Neural crest cell (in vitro differentiated cells): Measurements from ENCODE around the gene TRAPPC10. TPM values are rescaled to one million over a fixed set of nuclear protein-coding genes. Genes with fewer than 3 reads are reported as not detected.
"Not testable (repeated sequence)": the region's sequence is repeated elsewhere in the genome, so short reads cannot be mapped to it uniquely, and the experiment has no call there.

ENCODE experiments used
- DNase-seq: peaks from one replicate; pipeline ENCODE4 v3.0.0; 2021; ENCODE audit warnings: low read depth, mixed read lengths, low spot score
- H3K27ac Mint-ChIP-seq: one replicate; pipeline ENCODE4 v1.8.0; 2021; ENCODE audit warnings: mild to moderate bottlenecking, mixed read lengths; ENCODE audit not compliant: unreplicated experiment
- H3K27me3 Mint-ChIP-seq: 2 replicates; pipeline ENCODE4 v1.8.0; 2021; ENCODE audit warnings: low read depth, mild to moderate bottlenecking, mixed read lengths
- H3K36me3 Mint-ChIP-seq: 2 replicates; pipeline ENCODE4 v1.8.0; 2021; ENCODE audit warnings: low read depth, mild to moderate bottlenecking, mixed read lengths
- H3K4me1 Mint-ChIP-seq: 2 replicates; pipeline ENCODE4 v1.8.0; 2021; ENCODE audit warnings: mixed read lengths
- H3K4me3 Mint-ChIP-seq: one replicate; pipeline ENCODE4 v1.8.0; 2021; ENCODE audit warnings: mild to moderate bottlenecking, mixed read lengths
- H3K9me3 Mint-ChIP-seq: 2 replicates; pipeline ENCODE4 v1.8.0; 2021; ENCODE audit warnings: mixed read lengths
- total RNA-seq: library from RNA; stranded (reverse); gene quantifications from 2 replicates; pipeline ENCODE4 v1.2.1, GENCODE V29; 2021

TRAPPC10 gene
- total RNA-seq, 1 donor from 2014 or later, result 35.1 TPM

DNA sequence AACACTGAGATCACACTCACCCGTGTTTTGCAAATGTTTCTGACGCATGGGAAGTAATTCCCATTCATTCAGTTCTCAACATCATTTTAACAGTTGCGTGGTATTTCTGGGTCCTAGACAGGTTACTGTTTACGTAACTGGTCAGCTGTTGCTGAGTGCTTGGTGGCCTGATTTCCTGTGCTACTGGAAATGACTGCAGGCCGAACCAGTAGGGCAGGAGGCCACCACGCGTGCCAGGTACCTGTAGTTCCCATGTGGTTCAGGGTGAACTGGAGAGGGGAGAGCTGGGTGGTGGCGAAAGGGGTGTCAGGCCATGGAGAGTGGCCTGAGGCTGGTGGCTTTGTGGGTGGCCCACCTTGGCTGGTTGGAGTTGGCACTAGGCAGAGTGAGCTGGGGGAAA is 122.6 kb downstream of the TRAPPC10 start:
- DNase-seq, H3K27ac Mint-ChIP-seq, H3K4me3 Mint-ChIP-seq, H3K36me3 Mint-ChIP-seq, H3K4me1 Mint-ChIP-seq, H3K9me3 Mint-ChIP-seq, H3K27me3 Mint-ChIP-seq: not testable (repeated sequence)

GRCh38 chr21:44138039-44138438 is 125.9 kb downstream of the TRAPPC10 start:
- not testable (repeated sequence) for H3K36me3 Mint-ChIP-seq, DNase-seq, H3K4me3 Mint-ChIP-seq, H3K27me3 Mint-ChIP-seq, H3K4me1 Mint-ChIP-seq, H3K27ac Mint-ChIP-seq, H3K9me3 Mint-ChIP-seq

GRCh38 chr21:44139787-44140551 is 127.9 kb downstream of the TRAPPC10 start:
- not testable (repeated sequence) for H3K4me1 Mint-ChIP-seq, H3K27me3 Mint-ChIP-seq, H3K4me3 Mint-ChIP-seq, H3K36me3 Mint-ChIP-seq, H3K9me3 Mint-ChIP-seq, H3K27ac Mint-ChIP-seq, DNase-seq

- DNase-seq, H3K27me3 Mint-ChIP-seq, H3K4me1 Mint-ChIP-seq, H3K27ac Mint-ChIP-seq, H3K36me3 Mint-ChIP-seq, H3K4me3 Mint-ChIP-seq, H3K9me3 Mint-ChIP-seq: not testable (repeated sequence)
Observed at GRCh38 chr21:44140552-44140932, 128.4 kb downstream of the TRAPPC10 start.

GRCh38 chr21:44142470-44142869 is 130.4 kb downstream of the TRAPPC10 start:
- H3K9me3 Mint-ChIP-seq, DNase-seq, H3K4me1 Mint-ChIP-seq, H3K36me3 Mint-ChIP-seq, H3K27ac Mint-ChIP-seq, H3K4me3 Mint-ChIP-seq, H3K27me3 Mint-ChIP-seq: not testable (repeated sequence)

GRCh38 chr21:44143380-44143779 is 131.3 kb downstream of the TRAPPC10 start:
- H3K27me3 Mint-ChIP-seq, H3K36me3 Mint-ChIP-seq: not testable (repeated sequence)

DNA sequence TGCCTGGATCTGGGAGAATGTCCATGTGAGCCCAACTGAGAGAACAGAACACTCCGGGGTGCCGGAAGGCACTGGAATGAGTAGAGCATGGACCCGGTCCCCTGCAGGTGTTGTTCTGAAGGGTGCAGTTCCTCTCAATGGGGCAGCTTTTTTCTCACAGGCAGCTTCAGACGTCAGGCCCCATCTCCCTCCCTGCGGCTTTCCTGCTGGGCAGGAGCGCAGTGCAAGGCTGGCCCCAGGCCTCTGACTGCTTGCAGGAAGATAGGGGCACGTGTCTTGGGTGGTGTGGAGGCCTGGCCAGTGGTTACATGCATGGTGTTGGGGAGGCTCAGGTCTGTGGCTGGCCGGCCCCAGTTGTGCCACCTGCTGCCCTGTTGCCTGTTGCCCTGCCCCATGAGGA is 131.9 kb downstream of the TRAPPC10 start:
- not testable (repeated sequence) for H3K4me3 Mint-ChIP-seq, DNase-seq, H3K27me3 Mint-ChIP-seq, H3K9me3 Mint-ChIP-seq, H3K27ac Mint-ChIP-seq, H3K4me1 Mint-ChIP-seq, H3K36me3 Mint-ChIP-seq

More at GRCh38 chr21:44143380-44143779, 131.3 kb downstream of the TRAPPC10 start:
- not testable (repeated sequence) for H3K27ac Mint-ChIP-seq, H3K4me3 Mint-ChIP-seq, H3K4me1 Mint-ChIP-seq, DNase-seq, H3K9me3 Mint-ChIP-seq

GRCh38 chr21:44144784-44145602 is 132.9 kb downstream of the TRAPPC10 start:
- DNase-seq, H3K4me1 Mint-ChIP-seq, H3K9me3 Mint-ChIP-seq, H3K4me3 Mint-ChIP-seq, H3K27ac Mint-ChIP-seq, H3K36me3 Mint-ChIP-seq, H3K27me3 Mint-ChIP-seq: not testable (repeated sequence)

GRCh38 chr21:44145616-44146015 is 133.5 kb downstream of the TRAPPC10 start:
- not testable (repeated sequence) for H3K9me3 Mint-ChIP-seq, H3K4me3 Mint-ChIP-seq, H3K36me3 Mint-ChIP-seq, H3K4me1 Mint-ChIP-seq, H3K27me3 Mint-ChIP-seq, DNase-seq, H3K27ac Mint-ChIP-seq

- H3K27ac Mint-ChIP-seq, DNase-seq, H3K27me3 Mint-ChIP-seq, H3K9me3 Mint-ChIP-seq, H3K36me3 Mint-ChIP-seq, H3K4me3 Mint-ChIP-seq, H3K4me1 Mint-ChIP-seq: not testable (repeated sequence)
Observed at GRCh38 chr21:44147108-44147507, 135.0 kb downstream of the TRAPPC10 start.

- not testable (repeated sequence) for DNase-seq, H3K4me3 Mint-ChIP-seq, H3K9me3 Mint-ChIP-seq, H3K27ac Mint-ChIP-seq, H3K4me1 Mint-ChIP-seq, H3K27me3 Mint-ChIP-seq, H3K36me3 Mint-ChIP-seq
Observed at GRCh38 chr21:44150255-44150654, 138.1 kb downstream of the TRAPPC10 start.

GRCh38 chr21:44153214-44153888 is 141.2 kb downstream of the TRAPPC10 start:
- H3K4me1 Mint-ChIP-seq, H3K9me3 Mint-ChIP-seq, H3K36me3 Mint-ChIP-seq, H3K4me3 Mint-ChIP-seq, H3K27ac Mint-ChIP-seq, DNase-seq, H3K27me3 Mint-ChIP-seq: not testable (repeated sequence)

DNA sequence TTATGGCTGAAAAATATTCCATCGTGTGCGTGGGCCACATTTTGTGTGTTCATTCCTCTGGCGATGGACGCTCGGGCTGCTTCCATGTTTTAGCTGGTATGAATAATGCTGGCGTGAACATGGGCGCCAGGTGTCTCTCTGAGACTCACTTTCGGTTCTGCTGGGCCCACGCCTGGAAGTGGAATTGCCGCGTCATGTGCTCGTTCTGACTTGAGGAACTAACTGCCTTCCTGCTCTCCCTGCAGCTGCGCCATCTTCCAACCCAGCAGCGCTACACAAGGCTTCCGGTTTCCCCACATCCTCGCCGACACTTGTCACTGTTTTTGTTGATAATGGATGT is 141.8 kb downstream of the TRAPPC10 start:
- not testable (repeated sequence) for H3K9me3 Mint-ChIP-seq, H3K4me1 Mint-ChIP-seq, H3K36me3 Mint-ChIP-seq, H3K4me3 Mint-ChIP-seq, DNase-seq, H3K27ac Mint-ChIP-seq, H3K27me3 Mint-ChIP-seq
